Measurements from ENCODE around the gene MLYCD.
"Not testable (repeated sequence)": the region's sequence is repeated elsewhere in the genome, so short reads cannot be mapped to it uniquely, and the experiment has no call there.

Gene MLYCD

DNA sequence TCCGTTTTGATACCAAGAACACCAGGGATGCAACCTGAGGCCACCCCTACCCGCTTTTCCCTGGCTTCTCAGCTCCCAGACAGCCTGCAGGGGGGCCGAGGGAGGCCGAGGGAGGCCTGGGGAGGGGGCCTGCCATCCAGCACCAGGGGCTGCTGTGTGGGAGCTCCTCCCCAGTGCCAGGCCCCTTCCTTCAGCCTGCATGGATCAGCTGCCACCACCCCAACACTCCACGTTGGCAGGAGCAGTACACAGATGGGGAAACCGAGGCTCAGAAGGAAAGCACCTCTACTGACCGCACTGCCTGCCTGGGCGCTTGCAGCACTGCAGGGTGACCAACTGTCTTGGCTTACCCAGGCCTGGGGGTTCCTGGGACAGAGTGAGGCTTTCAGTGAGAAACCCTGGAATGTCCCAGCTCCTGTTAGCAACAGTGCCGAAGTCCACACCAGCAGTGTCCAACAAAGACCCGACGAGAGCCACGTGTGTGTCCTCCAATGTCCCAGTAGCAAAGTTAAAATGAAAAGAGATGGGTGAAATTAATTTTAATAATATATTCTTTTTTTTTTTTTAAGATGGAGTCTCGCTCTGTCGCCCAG lies 48.8 kb downstream of the MLYCD start:
- no peak overlapping the region for H3K4me2 ChIP-seq (ENCODE audit: low read length)
- H3K4me1 ChIP-seq (ENCODE audit: control insufficient read depth, low read length): no peaks in the 10 kb centered on the region
- peaks cover 8% of the 10 kb centered on the region; the same call in 1 of the 2 replicates for H3K9me3 ChIP-seq (ENCODE audit: control insufficient read depth, insufficient read depth, low read length)
- no peaks in the 10 kb centered on the region for H3K27me3 ChIP-seq (ENCODE audit: control insufficient read depth, low read length)
- H3K9me2 ChIP-seq (replicated peaks; ENCODE audit: control insufficient read depth, low read length): no peaks in the 10 kb centered on the region
- no peaks in the 10 kb centered on the region for H4K20me1 ChIP-seq (ENCODE audit: control insufficient read depth, insufficient read depth, low read depth, low read length)
- H3K27ac ChIP-seq (ENCODE audit: low read depth, low read length): no peak overlapping the region
- no peaks in the 10 kb centered on the region for H3K79me2 ChIP-seq (ENCODE audit: control insufficient read depth, low read length)
- no peaks in the 10 kb centered on the region for H3K36me3 ChIP-seq (ENCODE audit: control insufficient read depth, low read length)
- no peak for TF ChIP-seq EZH2phosphoT487 (IDR thresholded peaks at IDR 0.05; ENCODE audit: borderline replicate concordance, low read length)
- TF ChIP-seq, protein P1, sequence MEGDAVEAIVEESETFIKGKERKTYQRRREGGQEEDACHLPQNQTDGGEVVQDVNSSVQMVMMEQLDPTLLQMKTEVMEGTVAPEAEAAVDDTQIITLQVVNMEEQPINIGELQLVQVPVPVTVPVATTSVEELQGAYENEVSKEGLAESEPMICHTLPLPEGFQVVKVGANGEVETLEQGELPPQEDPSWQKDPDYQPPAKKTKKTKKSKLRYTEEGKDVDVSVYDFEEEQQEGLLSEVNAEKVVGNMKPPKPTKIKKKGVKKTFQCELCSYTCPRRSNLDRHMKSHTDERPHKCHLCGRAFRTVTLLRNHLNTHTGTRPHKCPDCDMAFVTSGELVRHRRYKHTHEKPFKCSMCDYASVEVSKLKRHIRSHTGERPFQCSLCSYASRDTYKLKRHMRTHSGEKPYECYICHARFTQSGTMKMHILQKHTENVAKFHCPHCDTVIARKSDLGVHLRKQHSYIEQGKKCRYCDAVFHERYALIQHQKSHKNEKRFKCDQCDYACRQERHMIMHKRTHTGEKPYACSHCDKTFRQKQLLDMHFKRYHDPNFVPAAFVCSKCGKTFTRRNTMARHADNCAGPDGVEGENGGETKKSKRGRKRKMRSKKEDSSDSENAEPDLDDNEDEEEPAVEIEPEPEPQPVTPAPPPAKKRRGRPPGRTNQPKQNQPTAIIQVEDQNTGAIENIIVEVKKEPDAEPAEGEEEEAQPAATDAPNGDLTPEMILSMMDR (IDR thresholded peaks at IDR 0.05; ENCODE audit: low read depth, low read length, poor library complexity, severe bottlenecking): no peak
- peaks cover 7% of the 10 kb centered on the region for H3F3A ChIP-seq (ENCODE audit: control insufficient read depth, insufficient read depth)
- H3K4me3 ChIP-seq (ENCODE audit: low read length): no peak overlapping the region

GRCh38 chr16:83948914-83949723 lies 50.2 kb downstream of the MLYCD start:
- H3F3A ChIP-seq (ENCODE audit: control insufficient read depth, insufficient read depth): peaks cover 7% of the 10 kb centered on the region
- no peaks in the 10 kb centered on the region for H3K79me2 ChIP-seq (ENCODE audit: control insufficient read depth, low read length)
- H3K9me2 ChIP-seq (replicated peaks; ENCODE audit: control insufficient read depth, low read length): no peaks in the 10 kb centered on the region
- no peak overlapping the region for H3K4me3 ChIP-seq (ENCODE audit: low read length)
- no peak overlapping the region for H3K4me2 ChIP-seq (ENCODE audit: low read length)
- TF ChIP-seq, protein P1 (IDR thresholded peaks at IDR 0.05; ENCODE audit: low read depth, low read length, poor library complexity, severe bottlenecking): no peak
- no peaks in the 10 kb centered on the region for H4K20me1 ChIP-seq (ENCODE audit: control insufficient read depth, insufficient read depth, low read depth, low read length)
- no peaks in the 10 kb centered on the region for H3K4me1 ChIP-seq (ENCODE audit: control insufficient read depth, low read length)
- peaks cover 8% of the 10 kb centered on the region; the same call in 1 of the 2 replicates for H3K9me3 ChIP-seq (ENCODE audit: control insufficient read depth, insufficient read depth, low read length)
- H3K27ac ChIP-seq (ENCODE audit: low read depth, low read length): no peak overlapping the region
- H3K36me3 ChIP-seq (ENCODE audit: control insufficient read depth, low read length): no peaks in the 10 kb centered on the region
- no peaks in the 10 kb centered on the region for H3K27me3 ChIP-seq (ENCODE audit: control insufficient read depth, low read length)

GRCh38 chr16:83949724-83950001 lies 50.7 kb downstream of the MLYCD start:
- Histone ChIP-seq H3K79me2 (ENCODE audit: control insufficient read depth, low read length) (no peaks in the 10 kb centered on the region), H3K27me3 (ENCODE audit: control insufficient read depth, low read length) (no peaks in the 10 kb centered on the region), H3K36me3 (ENCODE audit: control insufficient read depth, low read length) (no peaks in the 10 kb centered on the region), H3K9me3 (ENCODE audit: control insufficient read depth, insufficient read depth, low read length) (peaks cover 8% of the 10 kb centered on the region; the same call in 1 of the 2 replicates), H3F3A (ENCODE audit: control insufficient read depth, insufficient read depth) (peaks cover 7% of the 10 kb centered on the region), H3K4me3 (ENCODE audit: low read length) (no peak overlapping the region), H3K9me2 (replicated peaks; ENCODE audit: control insufficient read depth, low read length) (no peaks in the 10 kb centered on the region), H3K4me1 (ENCODE audit: control insufficient read depth, low read length) (no peaks in the 10 kb centered on the region), H4K20me1 (ENCODE audit: control insufficient read depth, insufficient read depth, low read depth, low read length) (no peaks in the 10 kb centered on the region), H3K27ac (ENCODE audit: low read depth, low read length) (no peak overlapping the region), H3K4me2 (ENCODE audit: low read length) (no peak overlapping the region)
- TF ChIP-seq, protein P1 (IDR thresholded peaks at IDR 0.05; ENCODE audit: low read depth, low read length, poor library complexity, severe bottlenecking): no peak
- TF ChIP-seq EZH2phosphoT487 (IDR thresholded peaks at IDR 0.05; ENCODE audit: borderline replicate concordance, low read length): no peak

GRCh38 chr16:83950862-83951399 lies 52.0 kb downstream of the MLYCD start:
- H3K9me2 ChIP-seq (replicated peaks; ENCODE audit: control insufficient read depth, low read length); H3K4me2 ChIP-seq (ENCODE audit: low read length); H3K4me1 ChIP-seq (ENCODE audit: control insufficient read depth, low read length); H3K79me2 ChIP-seq (ENCODE audit: control insufficient read depth, low read length); H4K20me1 ChIP-seq (ENCODE audit: control insufficient read depth, insufficient read depth, low read depth, low read length); H3K4me3 ChIP-seq (ENCODE audit: low read length); H3K27me3 ChIP-seq (ENCODE audit: control insufficient read depth, low read length); H3K36me3 ChIP-seq (ENCODE audit: control insufficient read depth, low read length); H3F3A ChIP-seq (ENCODE audit: control insufficient read depth, insufficient read depth); H3K9me3 ChIP-seq (ENCODE audit: control insufficient read depth, insufficient read depth, low read length); H3K27ac ChIP-seq (ENCODE audit: low read depth, low read length): not testable (repeated sequence)

Measured in DOHH2 (cell line).